ENCODE measurements around the gene FBXW7.

- TF ChIP-seq CTCF (IDR thresholded peaks at IDR 0.05; ENCODE audit: poor library complexity) (no peak), EZH2 (IDR thresholded peaks at IDR 0.05; ENCODE audit: borderline replicate concordance) (no peak)
These were observed 242.4 kb downstream of the FBXW7 start for GRCh38 chr4:152293527-152293926.

All from hepatocyte (in vitro differentiated cells).